ENCODE data around the gene ELOVL3.
A peak's percentile ranks its signal among the peaks of the same experiment; 100 is the strongest.

DNA sequence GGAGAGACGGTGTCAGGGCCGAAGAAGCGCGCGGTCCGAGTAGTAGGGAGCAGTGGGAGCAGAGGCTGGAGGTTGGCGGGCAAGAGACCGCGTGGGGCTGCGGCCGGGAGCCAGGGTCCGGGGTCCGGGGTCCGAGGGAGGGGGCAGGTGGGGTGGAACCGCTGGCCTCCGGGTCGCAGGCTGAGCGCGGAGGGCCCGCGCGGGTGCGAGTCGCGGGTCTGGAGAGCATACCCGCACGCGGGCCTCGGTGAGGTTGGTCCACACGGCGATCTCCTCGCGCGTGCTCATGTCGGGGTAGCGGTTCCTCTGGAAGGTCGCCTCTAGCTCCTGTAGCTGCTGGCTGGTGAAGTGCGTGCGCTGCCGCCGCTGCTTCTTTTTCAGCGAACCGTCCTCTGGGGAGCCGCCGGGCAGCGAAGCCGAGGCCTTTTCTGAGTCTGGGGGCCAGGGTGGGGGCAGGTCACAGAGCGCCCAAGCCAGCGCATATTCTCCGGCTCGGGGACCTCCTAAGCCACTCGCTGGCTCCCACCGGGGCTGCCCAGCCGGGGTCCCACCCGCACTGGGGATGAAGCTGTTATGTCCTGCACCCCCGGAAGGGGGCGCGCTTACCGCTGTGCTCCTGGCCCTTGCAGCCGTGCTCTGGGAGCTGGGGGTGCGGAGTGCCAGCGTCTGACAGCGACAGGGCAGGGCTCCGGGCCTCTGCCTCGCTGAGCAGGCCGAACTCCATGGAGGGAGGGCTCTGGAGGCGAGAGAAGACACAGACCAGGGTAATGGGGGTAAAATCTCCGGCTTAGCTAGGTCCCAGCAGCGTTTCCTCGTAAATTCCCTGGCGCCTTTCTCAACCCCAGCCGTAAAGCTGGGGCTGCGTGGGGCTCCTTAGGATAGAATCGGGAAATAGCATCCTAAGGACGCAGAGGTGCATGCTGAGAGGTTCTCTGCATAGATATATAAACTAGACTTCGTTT is 5.5 kb downstream of the ELOVL3 start:
- TF ChIP-seq EZH2 (IDR thresholded peaks at IDR 0.05; ENCODE audit: low read length): peak; percentile 22
- TF ChIP-seq, protein P1, sequence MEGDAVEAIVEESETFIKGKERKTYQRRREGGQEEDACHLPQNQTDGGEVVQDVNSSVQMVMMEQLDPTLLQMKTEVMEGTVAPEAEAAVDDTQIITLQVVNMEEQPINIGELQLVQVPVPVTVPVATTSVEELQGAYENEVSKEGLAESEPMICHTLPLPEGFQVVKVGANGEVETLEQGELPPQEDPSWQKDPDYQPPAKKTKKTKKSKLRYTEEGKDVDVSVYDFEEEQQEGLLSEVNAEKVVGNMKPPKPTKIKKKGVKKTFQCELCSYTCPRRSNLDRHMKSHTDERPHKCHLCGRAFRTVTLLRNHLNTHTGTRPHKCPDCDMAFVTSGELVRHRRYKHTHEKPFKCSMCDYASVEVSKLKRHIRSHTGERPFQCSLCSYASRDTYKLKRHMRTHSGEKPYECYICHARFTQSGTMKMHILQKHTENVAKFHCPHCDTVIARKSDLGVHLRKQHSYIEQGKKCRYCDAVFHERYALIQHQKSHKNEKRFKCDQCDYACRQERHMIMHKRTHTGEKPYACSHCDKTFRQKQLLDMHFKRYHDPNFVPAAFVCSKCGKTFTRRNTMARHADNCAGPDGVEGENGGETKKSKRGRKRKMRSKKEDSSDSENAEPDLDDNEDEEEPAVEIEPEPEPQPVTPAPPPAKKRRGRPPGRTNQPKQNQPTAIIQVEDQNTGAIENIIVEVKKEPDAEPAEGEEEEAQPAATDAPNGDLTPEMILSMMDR (optimal IDR thresholded peaks at IDR 0.05 in 1 of 3, IDR thresholded peaks at IDR 0.05 in 1 of 3, conservative IDR thresholded peaks at IDR 0.05 in 1 of 3; ENCODE audit: extremely low read depth in 1 of 3, insufficient read depth in 2 of 3, low read length in 3 of 3): peak; percentile 82 to 98 (median 93)

Measured in keratinocyte (primary cell).